ENCODE results near the gene TAAR6.
"Not testable (repeated sequence)": the region's sequence is repeated elsewhere in the genome, so short reads cannot be mapped to it uniquely, and the experiment has no call there.

The TAAR6 gene

DNA sequence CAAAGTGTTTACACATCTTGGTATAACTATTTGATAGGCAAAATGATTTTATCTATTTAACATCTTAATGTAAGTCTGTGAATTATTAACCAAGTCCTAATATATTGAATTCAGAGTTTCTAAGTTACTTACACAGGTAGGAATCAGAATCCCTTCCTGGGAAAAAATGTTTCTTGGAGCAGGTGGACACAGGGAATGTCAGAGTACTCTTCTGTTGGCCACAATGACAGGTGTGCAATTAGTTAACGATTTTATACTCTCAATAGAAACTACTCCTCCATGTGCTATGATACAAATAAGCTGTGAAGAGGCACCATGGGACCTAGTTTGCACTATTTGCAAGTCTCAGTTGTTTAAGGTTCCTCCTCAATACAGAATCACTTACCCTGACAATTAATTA is 20.2 kb downstream of the TAAR6 start:
- no peak for DNase-seq (ENCODE audit: low read depth, low spot score)

DNA sequence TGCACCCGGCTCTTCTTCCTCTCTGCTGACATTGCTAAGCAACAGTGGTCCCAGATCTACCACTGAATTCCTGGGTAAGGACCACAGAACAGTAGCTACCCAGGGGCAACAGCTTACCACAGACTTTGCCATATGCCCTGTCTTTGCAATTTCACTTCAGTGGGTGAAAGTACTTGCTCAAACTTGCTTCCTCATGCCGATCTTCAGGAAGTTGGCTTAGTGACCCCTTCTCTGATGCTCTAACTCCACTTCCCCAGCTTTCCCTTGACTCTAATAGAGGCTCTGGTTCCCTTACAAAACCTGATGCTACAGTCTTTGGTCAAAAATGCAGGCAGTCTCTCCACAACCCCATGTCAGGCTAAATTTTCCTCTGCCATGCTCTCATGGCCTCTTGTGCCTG is 22.7 kb downstream of the TAAR6 start:
- no peak for DNase-seq (ENCODE audit: low read depth, low spot score)

DNA sequence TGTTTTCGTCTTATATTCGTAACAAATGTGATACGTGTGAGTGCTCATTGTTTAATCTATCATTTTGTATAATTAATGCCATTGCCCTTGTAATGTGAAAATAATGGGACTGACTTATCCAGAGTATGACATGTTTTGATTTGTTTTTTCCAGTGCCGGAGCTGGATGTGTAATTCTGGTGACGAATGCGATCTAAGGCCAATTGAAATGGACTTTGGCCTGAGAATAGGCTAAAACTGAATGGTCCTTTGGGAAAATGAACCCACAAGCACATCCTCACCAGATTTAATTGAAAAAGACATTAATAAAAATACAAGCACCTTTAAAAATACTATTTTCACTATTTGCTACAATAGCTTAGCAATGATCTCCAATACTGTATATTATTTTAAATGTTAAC is 26.1 kb downstream of the TAAR6 start:
- DNase-seq (ENCODE audit: low read depth, low spot score): no peak

DNA sequence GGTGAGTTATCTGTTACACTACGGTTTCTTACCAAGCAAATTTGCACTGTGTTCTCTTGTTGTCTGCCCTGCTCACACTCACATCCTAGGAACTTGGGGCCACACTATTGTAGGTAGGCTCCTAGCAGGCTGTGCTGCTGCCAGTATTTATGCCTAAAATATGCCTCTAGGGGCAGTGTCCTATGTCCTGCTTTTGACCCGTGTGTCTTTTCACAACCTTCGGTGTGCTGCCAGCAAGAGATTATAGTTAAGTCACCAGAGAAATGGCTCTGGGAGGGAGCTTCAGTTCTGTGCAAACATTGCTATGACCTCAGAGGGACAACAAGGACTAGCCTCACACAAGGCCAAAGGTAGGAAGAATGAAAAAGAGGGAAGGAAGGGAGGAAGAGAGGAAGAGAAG is 28.4 kb downstream of the TAAR6 start:
- DNase-seq (ENCODE audit: low read depth, low spot score): peak; percentile 33

DNA sequence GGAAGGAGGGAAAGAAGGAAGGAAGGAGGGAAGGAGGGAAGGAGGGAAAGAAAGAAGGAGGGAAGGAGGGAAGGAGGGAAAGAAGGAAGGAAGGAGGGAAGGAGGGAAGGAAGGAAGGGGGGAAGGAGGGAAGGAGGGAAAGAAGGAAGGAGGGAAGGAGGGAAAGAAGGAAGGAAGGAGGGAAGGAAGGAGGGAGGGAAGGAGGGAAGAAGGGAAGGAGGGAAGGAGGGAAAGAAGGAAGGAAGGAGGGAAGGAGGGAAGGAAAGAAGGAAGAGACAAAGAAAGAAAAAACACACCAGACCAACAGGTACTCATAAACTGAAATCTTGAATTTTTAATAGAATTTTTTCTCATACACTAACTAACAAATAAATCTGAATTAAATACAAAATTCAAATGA is 30.8 kb downstream of the TAAR6 start:
- DNase-seq (ENCODE audit: low read depth, low spot score): not testable (repeated sequence)

DNA sequence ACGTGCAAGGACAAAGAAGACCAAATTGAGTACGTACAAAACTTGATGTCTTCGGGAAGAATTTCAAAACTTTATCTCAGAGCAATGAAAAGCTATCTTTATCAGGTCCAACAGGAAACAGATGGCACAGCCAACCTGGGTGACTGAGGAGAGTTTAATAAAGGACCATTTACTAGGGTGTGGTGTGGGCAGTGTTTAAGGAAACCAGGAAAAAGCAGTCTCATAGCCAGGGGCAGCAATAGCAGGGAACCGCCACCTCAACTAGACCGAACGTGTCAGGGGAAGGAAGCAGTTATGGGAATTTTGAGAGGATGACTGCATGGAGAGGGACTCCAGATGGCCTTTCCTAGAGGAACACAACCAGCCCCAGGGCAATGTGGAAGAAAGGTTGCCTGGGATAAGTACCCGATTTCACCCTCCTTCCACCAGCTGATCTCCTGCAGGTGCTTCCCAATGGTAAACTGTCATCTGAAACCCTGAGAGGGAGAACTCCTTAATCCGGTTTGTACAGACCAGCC is 34.6 kb downstream of the TAAR6 start:
- DNase-seq (ENCODE audit: low read depth, low spot score): no peak

DNA sequence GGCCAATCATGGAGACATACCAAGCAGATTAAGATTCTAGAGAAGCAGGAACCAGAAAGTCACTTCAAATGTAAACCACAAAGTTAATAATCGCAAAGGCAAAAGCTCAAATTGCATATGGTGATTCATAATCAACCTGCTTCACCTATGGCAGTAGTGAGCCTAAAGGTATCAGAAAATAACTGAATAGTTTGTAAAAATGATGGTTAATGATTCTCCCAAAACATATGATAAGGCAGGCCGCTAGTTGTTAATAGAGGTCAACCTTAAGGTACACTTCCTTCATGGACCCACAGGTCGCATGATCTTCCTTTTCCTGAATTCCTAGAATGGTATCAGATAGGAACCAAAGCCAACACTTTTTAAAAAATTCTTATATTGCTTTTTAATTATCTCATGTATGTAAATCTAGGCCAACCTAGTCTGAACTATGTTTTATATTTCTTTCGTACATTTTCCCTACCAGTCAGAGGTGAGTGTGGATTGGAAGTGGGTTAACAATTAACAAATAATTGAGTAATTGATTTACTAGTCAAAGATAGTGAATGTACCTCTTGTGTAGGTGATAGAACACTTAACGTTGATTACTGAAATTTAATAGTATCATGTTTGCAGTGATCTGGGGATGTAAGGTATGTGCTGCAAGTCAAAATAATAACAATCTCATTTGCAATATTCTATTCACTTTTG is 37.6 kb downstream of the TAAR6 start:
- no peak for DNase-seq (ENCODE audit: low read depth, low spot score)

DNA sequence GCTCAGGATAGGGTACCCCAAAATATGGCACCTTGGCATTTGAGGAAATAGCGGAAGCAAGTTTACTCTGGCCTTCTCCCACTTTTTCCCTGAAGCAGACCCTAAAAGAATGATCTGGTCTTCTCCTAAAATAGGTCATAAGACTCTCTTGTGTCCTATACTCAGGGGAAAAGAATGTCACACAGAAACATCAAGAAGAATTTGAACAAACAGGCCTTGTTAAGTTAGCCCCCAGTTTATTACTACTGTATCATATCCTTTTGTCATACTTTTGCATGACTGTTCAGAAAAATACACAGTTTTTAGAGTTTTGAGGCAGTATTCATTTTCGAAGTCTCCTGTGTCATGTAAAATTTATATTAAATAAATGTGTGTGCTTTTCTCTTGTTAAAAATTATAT is 41.5 kb downstream of the TAAR6 start:
- DNase-seq (ENCODE audit: low read depth, low spot score): no peak

DNA sequence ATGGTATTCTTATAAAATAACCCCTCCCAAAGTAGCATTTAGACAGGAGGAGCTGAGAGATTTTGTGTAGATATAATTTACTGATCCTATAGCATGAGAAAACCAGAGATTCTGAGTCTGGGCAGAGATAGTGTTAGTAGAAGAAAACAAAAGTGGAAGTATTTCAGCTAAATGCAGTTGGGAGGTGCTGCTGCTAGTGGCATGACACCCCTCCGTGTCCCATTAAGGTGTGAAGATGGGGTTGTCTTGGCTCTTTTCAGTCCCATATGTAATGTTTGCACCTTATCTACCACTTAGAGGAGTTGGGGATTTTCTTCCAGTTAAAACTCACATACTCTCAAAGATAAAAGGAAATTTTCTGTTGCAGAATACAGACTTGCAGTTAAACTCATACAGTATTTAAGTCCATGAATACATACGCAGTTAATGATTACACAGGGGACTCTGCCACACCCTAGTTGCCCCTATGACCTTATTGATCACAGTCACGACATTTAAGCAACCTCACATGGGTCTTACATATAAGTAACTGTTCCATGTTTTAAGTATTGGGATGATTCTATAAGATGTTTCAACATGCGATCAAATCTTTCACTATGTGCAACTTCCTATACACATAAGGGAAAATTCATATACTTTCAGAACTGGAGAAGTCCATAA is 42.5 kb downstream of the TAAR6 start:
- no peak for DNase-seq (ENCODE audit: low read depth, low spot score)

DNA sequence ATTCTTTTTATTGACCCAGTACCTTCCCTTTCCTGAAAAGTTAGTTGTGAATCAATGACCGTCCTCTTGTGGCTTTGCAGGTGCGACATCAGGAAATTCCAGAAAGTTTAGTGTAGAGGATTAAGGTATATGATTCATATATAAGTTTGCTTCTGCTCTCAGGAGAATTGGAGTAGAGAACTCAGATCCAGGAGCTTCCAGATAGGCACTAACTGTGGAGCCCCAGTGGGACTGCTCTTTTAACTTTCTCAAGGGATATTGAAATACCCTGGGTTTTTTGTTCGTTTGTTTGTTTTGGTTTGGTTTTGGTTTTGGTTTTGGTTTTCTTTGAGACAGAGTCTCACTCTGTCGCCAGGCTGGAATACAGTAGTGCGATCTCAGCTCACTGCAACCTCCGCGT is 44.4 kb downstream of the TAAR6 start:
- DNase-seq (ENCODE audit: low read depth, low spot score): no peak

DNA sequence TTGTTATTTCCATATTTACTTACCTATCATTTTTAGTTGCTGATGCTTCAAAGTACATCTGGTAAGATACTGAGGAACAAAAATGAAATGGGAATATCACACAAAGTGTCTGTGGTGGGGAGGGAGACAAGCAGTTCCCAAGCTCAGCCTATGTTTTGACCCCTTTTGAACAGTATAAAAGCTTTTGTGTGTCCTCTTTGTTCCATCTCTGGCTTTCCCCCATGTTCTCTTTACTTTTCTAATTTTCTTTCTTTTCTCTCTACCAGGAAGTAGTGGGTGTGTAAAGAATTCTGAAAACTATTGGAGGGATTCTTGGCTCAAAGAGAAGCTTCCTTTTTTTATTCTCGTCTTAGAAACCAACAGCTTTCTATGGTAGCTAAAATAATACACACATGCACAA is 46.6 kb downstream of the TAAR6 start:
- DNase-seq (ENCODE audit: low read depth, low spot score): no peak

All from iPS DF 19.7 (cell line).